ENCODE results near the gene TSBP1. TPM values are rescaled to one million over a fixed set of nuclear protein-coding genes. Genes with fewer than 3 reads are reported as not detected.

TSBP1 gene
- total and polyA plus RNA-seq, 8 donors, result not detected

GRCh38 chr6:32382757-32383420 is 11.2 kb upstream of the TSBP1 start:
- H3K36me3 ChIP-seq, result no peaks in the 10 kb centered on the region
- 13 to 75% (median 48%) methylated on average over 1 of the region's 1 CpG for WGBS, 5 donors
- H3K4me3 ChIP-seq, result no peak overlapping the region
- H3K4me1 ChIP-seq, result peaks cover 0 to 5% (median 0%) of the 10 kb centered on the region in 4 donors
- no peaks in the 10 kb centered on the region for H3K27me3 ChIP-seq
- H3K27ac ChIP-seq, result no peak overlapping the region
- no peaks in the 10 kb centered on the region for H3K9me3 ChIP-seq
- no peak for DNase-seq
- intact Hi-C loops (cut with DNase I; ENCODE audit: low total_unique reads), result no loop called here
- TF ChIP-seq CTCF (IDR thresholded peaks at IDR 0.05) (no peak), EP300 (IDR thresholded peaks at IDR 0.05) (no peak), POLR2A (IDR thresholded peaks at IDR 0.05) (no peak), POLR2AphosphoS5 (IDR thresholded peaks at IDR 0.05) (no peak)

- Histone ChIP-seq H3K4me1 (no peaks in the 10 kb centered on the region), H3K27me3 (no peaks in the 10 kb centered on the region), H3K36me3 (no peaks in the 10 kb centered on the region), H3K27ac (no peak overlapping the region), H3K4me3 (no peak overlapping the region), H3K9me3 (no peaks in the 10 kb centered on the region)
- WGBS, 5 donors, result 56 to 75% (median 70%) methylated on average over 2 of the region's 2 CpGs
- TF ChIP-seq EP300 (IDR thresholded peaks at IDR 0.05), result no peak
- TF ChIP-seq POLR2A (IDR thresholded peaks at IDR 0.05), result no peak
- TF ChIP-seq POLR2AphosphoS5 (IDR thresholded peaks at IDR 0.05), result no peak
- TF ChIP-seq CTCF (IDR thresholded peaks at IDR 0.05), result no peak
- DNase-seq, result no peak
- intact Hi-C loops (cut with DNase I; ENCODE audit: low total_unique reads), result no loop called here
Observed at GRCh38 chr6:32379545-32379944, 7.8 kb upstream of the TSBP1 start.

GRCh38 chr6:32375739-32376529 is 4.2 kb upstream of the TSBP1 start:
- intact Hi-C loops (cut with DNase I; ENCODE audit: low total_unique reads), result no loop called here
- 75 to 91% (median 84%) methylated on average over 7 of the region's 7 CpGs for WGBS, 5 donors
- no peak for TF ChIP-seq POLR2A (IDR thresholded peaks at IDR 0.05)
- no peak for TF ChIP-seq EP300 (IDR thresholded peaks at IDR 0.05)
- no peak for TF ChIP-seq POLR2AphosphoS5 (IDR thresholded peaks at IDR 0.05)
- no peak for TF ChIP-seq CTCF (IDR thresholded peaks at IDR 0.05)
- Histone ChIP-seq H3K36me3 (no peaks in the 10 kb centered on the region), H3K27me3 (no peaks in the 10 kb centered on the region), H3K27ac (no peak overlapping the region), H3K4me3 (no peak overlapping the region), H3K9me3 (no peaks in the 10 kb centered on the region), H3K4me1 (peaks cover 0 to 4% (median 0%) of the 10 kb centered on the region in 4 donors)
- no peak for DNase-seq

- no peak for TF ChIP-seq POLR2A (IDR thresholded peaks at IDR 0.05)
- TF ChIP-seq POLR2AphosphoS5 (IDR thresholded peaks at IDR 0.05), result no peak
- no peak for TF ChIP-seq EP300 (IDR thresholded peaks at IDR 0.05)
- no peak for TF ChIP-seq CTCF (IDR thresholded peaks at IDR 0.05)
Observed at GRCh38 chr6:32371229-32371628, 474 bp downstream of the TSBP1 start.

More at GRCh38 chr6:32371229-32371628, 474 bp downstream of the TSBP1 start:
- no peak for DNase-seq
- no peaks in the 10 kb centered on the region for H3K27me3 ChIP-seq
- WGBS, 5 donors, result 26 to 41% (median 34%) methylated on average over 1 of the region's 1 CpG
- H3K9me3 ChIP-seq, result no peaks in the 10 kb centered on the region
- intact Hi-C loops (cut with DNase I; ENCODE audit: low total_unique reads), result no loop called here
- H3K27ac ChIP-seq, result no peak overlapping the region
- peaks cover 0 to 4% (median 0%) of the 10 kb centered on the region in 4 donors for H3K4me1 ChIP-seq
- no peaks in the 10 kb centered on the region for H3K36me3 ChIP-seq
- no peak overlapping the region for H3K4me3 ChIP-seq
